Mesenchymal stem cell (in vitro differentiated cells and primary cell): Measurements from ENCODE around the gene TANC1.

Experiments
- DNase-seq: peaks from one replicate; pipeline ENCODE4 v3.0.0-alpha.2; 2013
- H2AFZ ChIP-seq: one replicate; pipeline ENCODE4 v1.6.1; 2013; ENCODE audit warnings: low read depth, mild to moderate bottlenecking, control low read depth, inconsistent platforms, low read length, moderate library complexity
- H2AK5ac ChIP-seq: 2 replicates; pipeline ENCODE4 v1.6.1; 2013; ENCODE audit warnings: low read length, moderate library complexity, mild to moderate bottlenecking, inconsistent platforms; ENCODE audit not compliant: severe bottlenecking
- H2BK120ac ChIP-seq: one replicate; pipeline ENCODE4 v1.6.1; 2013; ENCODE audit warnings: low read depth, mild to moderate bottlenecking, inconsistent platforms, low read length, moderate library complexity
- H2BK12ac ChIP-seq, 2 experiments: one replicate each; pipeline ENCODE4 v1.6.1; 2013; ENCODE audit warnings: inconsistent platforms in 2 of 2, low read length in 2 of 2, mild to moderate bottlenecking in 2 of 2, moderate library complexity in 2 of 2, control low read depth in 1 of 2
- H2BK15ac ChIP-seq: one replicate; pipeline ENCODE4 v1.6.1; 2013; ENCODE audit warnings: mild to moderate bottlenecking, low read depth, inconsistent platforms; ENCODE audit not compliant: poor library complexity, severe bottlenecking
- H2BK5ac ChIP-seq: 2 replicates; pipeline ENCODE4 v1.6.1; 2013; ENCODE audit warnings: low read depth, mild to moderate bottlenecking, low read length, control low read depth, inconsistent platforms; ENCODE audit not compliant: poor library complexity, severe bottlenecking
- H3K14ac ChIP-seq, 2 experiments: one replicate each; pipeline ENCODE4 v1.6.1; 2013; ENCODE audit warnings: inconsistent platforms in 2 of 2, low read length in 2 of 2, control low read depth in 1 of 2, mild to moderate bottlenecking in 1 of 2, moderate library complexity in 1 of 2
- H3K18ac ChIP-seq, 2 experiments: one replicate each; pipeline ENCODE4 v1.6.1; 2013; ENCODE audit warnings: inconsistent platforms in 2 of 2, low read length in 2 of 2, control low read depth in 1 of 2, low read depth in 1 of 2, mild to moderate bottlenecking in 1 of 2
- H3K23ac ChIP-seq, 2 experiments: one replicate each; pipeline ENCODE4 v1.6.1; 2013; ENCODE audit warnings: inconsistent platforms in 2 of 2, low read length in 2 of 2, mild to moderate bottlenecking in 2 of 2, moderate library complexity in 2 of 2, control low read depth in 1 of 2
- H3K27ac ChIP-seq: 2 replicates; pipeline ENCODE4 v1.5.1; 2013; ENCODE audit warnings: mild to moderate bottlenecking, moderate library complexity, low read length, control low read depth, inconsistent platforms; ENCODE audit not compliant: poor library complexity, severe bottlenecking
- H3K27me3 ChIP-seq, 2 experiments: 2 replicates each; pipeline versions ENCODE4 v1.6.1 to v1.7.0; 2013; ENCODE audit warnings: low read length in 2 of 2, mild to moderate bottlenecking in 2 of 2, moderate library complexity in 2 of 2, control low read depth in 1 of 2, inconsistent platforms in 1 of 2; ENCODE audit not compliant: control insufficient read depth in 1 of 2, insufficient read depth in 1 of 2
- H3K36me3 ChIP-seq, 2 experiments: 2 replicates each; pipeline versions ENCODE4 v1.6.1 to v1.7.0; 2013; ENCODE audit warnings: low read length in 2 of 2, control low read depth in 1 of 2, inconsistent platforms in 1 of 2, low read depth in 1 of 2, mild to moderate bottlenecking in 1 of 2; ENCODE audit not compliant: insufficient read depth in 2 of 2, control insufficient read depth in 1 of 2
- H3K4ac ChIP-seq, 2 experiments: one replicate each; pipeline ENCODE4 v1.6.1; 2013; ENCODE audit warnings: inconsistent platforms in 2 of 2, low read length in 2 of 2, mild to moderate bottlenecking in 2 of 2, moderate library complexity in 2 of 2, control low read depth in 1 of 2, low read depth in 1 of 2
- H3K4me1 ChIP-seq: 2 replicates; pipeline ENCODE4 v1.6.1; 2013; ENCODE audit warnings: low read depth, low read length, control low read depth; ENCODE audit not compliant: control insufficient read depth, insufficient read depth
- H3K4me2 ChIP-seq: 2 replicates; pipeline ENCODE4 v1.6.1; 2013; ENCODE audit warnings: low read length, mild to moderate bottlenecking, inconsistent platforms; ENCODE audit not compliant: poor library complexity, severe bottlenecking
- H3K4me3 ChIP-seq, 2 experiments: 2 replicates each; pipeline versions ENCODE4 v1.5.1 to v1.7.0; 2013; ENCODE audit warnings: low read length in 2 of 2, mild to moderate bottlenecking in 2 of 2, control low read depth in 1 of 2, low read depth in 1 of 2; ENCODE audit not compliant: insufficient read depth in 1 of 2
- H3K79me1 ChIP-seq: replicated peaks from 2 replicates; pipeline ENCODE4 v1.6.1; 2013; ENCODE audit warnings: mild to moderate bottlenecking, control low read depth, low read length, inconsistent platforms; ENCODE audit not compliant: poor library complexity, severe bottlenecking
- H3K9ac ChIP-seq: 2 replicates; pipeline ENCODE4 v1.7.0; 2013; ENCODE audit warnings: mild to moderate bottlenecking, low read length, moderate library complexity
- H3K9me3 ChIP-seq: 2 replicates; pipeline ENCODE4 v1.7.0; 2013; ENCODE audit warnings: mild to moderate bottlenecking, low read length; ENCODE audit not compliant: control insufficient read depth
- H4K8ac ChIP-seq: one replicate; pipeline ENCODE4 v1.6.1; 2013; ENCODE audit warnings: inconsistent platforms, mild to moderate bottlenecking, low read length, moderate library complexity
- H4K91ac ChIP-seq: one replicate; pipeline ENCODE4 v1.6.1; 2013; ENCODE audit warnings: mild to moderate bottlenecking, low read length, inconsistent platforms
- WGBS: methylation state at CpG from one replicate; pipeline ENCODE4 v1.1.7; 2013; ENCODE audit warnings: mixed read lengths; 5-methylcytosine and 5-hydroxymethylcytosine counted together

Gene TANC1

DNA sequence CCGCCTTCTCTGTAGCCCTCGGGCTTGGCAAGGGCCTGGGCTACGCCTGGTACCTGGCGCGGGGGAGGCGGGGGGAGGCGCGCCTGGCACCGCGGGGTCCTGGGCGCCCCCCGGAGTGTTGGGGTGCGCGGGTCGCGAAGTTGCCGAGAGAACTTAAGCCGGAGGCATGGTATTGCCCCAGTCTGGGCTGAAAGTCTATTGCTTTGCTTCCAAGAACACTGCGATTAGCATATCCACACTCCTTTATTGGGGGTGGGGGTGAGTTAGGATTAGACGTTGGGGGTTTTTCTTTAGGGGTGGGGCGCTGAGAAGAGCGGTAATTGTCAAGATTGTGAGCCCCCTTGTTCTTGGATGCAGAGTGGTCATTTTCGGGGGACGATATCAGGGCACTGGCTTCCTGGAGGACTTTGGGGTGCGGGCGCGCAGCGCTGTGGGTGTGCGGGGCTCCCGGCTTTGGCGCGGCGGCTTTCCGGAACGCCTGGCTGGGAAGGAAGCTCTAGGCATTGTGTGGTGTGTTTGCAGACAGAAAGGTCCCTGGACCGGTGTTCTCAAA lies 798 bp downstream of the TANC1 start:
- peaks cover 5% of the 10 kb centered on the region for H3K79me1 ChIP-seq
- peak overlapping the region; percentile 25 to 95 for H3K18ac ChIP-seq
- no peaks in the 10 kb centered on the region for H3K36me3 ChIP-seq
- H2BK15ac ChIP-seq, result peak overlapping the region; percentile 98
- no peaks in the 10 kb centered on the region for H3K27me3 ChIP-seq
- H4K8ac ChIP-seq, result peak overlapping the region; percentile 36
- peak overlapping the region; percentile 88 for H3K9ac ChIP-seq
- peak overlapping the region; percentile 82 to 91 for H3K4me3 ChIP-seq
- H3K4me1 ChIP-seq, result peaks cover 4% of the 10 kb centered on the region
- H3K9me3 ChIP-seq, result no peaks in the 10 kb centered on the region
- DNase-seq, result no peak
- H3K14ac ChIP-seq, result peak overlapping the region; percentile 63 to 98
- H3K23ac ChIP-seq, result peak overlapping the region; percentile 2 to 84
- WGBS, result under 1% methylated on average over 34 of the region's 36 CpGs
- H3K27ac ChIP-seq, result peak overlapping the region; percentile 73
- peak overlapping the region; percentile 46 for H3K4me2 ChIP-seq
- H3K4ac ChIP-seq, result peak overlapping the region; percentile 81 to 89
- H2BK12ac ChIP-seq, result peak overlapping the region in 1 of 2 experiments; percentile 37
- H2AK5ac ChIP-seq, result no peak overlapping the region
- no peak overlapping the region for H2AFZ ChIP-seq
- peak overlapping the region; percentile 11 for H4K91ac ChIP-seq
- peak overlapping the region; percentile 95 for H2BK120ac ChIP-seq
- peak overlapping the region; percentile 67 for H2BK5ac ChIP-seq

GRCh38 chr2:158969715-158970240 lies 1.3 kb downstream of the TANC1 start:
- Histone ChIP-seq H2AFZ (no peak overlapping the region), H2BK12ac (peak overlapping the region in 1 of 2 experiments; percentile 66), H3K27me3 (no peaks in the 10 kb centered on the region), H4K91ac (no peak overlapping the region), H4K8ac (no peak overlapping the region), H3K23ac (peak overlapping the region in 1 of 2 experiments; percentile 51), H3K14ac (peak overlapping the region in 1 of 2 experiments; percentile 50), H3K4me1 (peaks cover 4% of the 10 kb centered on the region), H3K9ac (peak overlapping the region; percentile 88), H3K27ac (peak overlapping the region; percentile 73), H3K36me3 (no peaks in the 10 kb centered on the region), H3K9me3 (no peaks in the 10 kb centered on the region), H3K4me2 (peak overlapping the region; percentile 46), H3K4ac (peak overlapping the region in 1 of 2 experiments; percentile 81), H2AK5ac (no peak overlapping the region), H3K18ac (peak overlapping the region; percentile 25 to 95), H3K4me3 (peak overlapping the region; percentile 82 to 91), H2BK15ac (no peak overlapping the region), H2BK5ac (no peak overlapping the region), H3K79me1 (peaks cover 5% of the 10 kb centered on the region), H2BK120ac (peak overlapping the region; percentile 9)
- under 1% methylated on average over 24 of the region's 25 CpGs for WGBS
- DNase-seq, result no peak

DNA sequence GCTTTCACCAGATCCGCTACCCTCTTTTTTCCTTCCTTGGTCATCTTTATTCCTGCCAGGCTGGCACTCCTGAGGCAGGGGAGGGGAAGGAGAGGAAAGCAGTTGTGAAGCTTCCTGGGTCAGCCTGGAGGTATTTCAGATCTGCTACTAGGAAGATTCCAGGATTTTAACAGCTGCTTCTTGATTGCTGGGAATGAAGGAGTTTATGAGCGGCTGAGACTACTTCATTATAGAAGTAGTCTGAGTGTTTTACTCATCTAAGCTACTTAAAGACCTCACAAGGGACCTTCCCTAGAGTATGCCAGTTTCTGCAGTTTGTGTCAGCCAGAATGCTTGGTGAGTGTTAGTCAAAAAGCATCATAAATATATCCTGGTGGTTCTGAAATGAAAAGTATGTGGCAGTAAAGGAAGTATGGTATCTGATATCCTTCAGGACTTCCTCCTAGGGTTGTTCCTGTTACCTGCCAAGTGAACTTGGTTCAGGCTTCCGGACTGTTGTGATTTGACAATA lies 1.9 kb downstream of the TANC1 start:
- no peak overlapping the region for H3K14ac ChIP-seq
- peaks cover 4% of the 10 kb centered on the region for H3K4me1 ChIP-seq
- H3K4ac ChIP-seq, result peak overlapping the region in 1 of 2 experiments; percentile 81
- WGBS, result 52% methylated on average over 1 of the region's 3 CpGs
- no peak overlapping the region for H2AK5ac ChIP-seq
- H3K27me3 ChIP-seq, result no peaks in the 10 kb centered on the region
- no peak overlapping the region for H2BK5ac ChIP-seq
- no peak overlapping the region for H4K8ac ChIP-seq
- peak overlapping the region; percentile 73 for H3K27ac ChIP-seq
- no peak overlapping the region for H4K91ac ChIP-seq
- no peak overlapping the region for H2BK15ac ChIP-seq
- DNase-seq, result peak; percentile 53
- H2BK120ac ChIP-seq, result peak overlapping the region; percentile 9
- H2BK12ac ChIP-seq, result peak overlapping the region in 1 of 2 experiments; percentile 66
- H3K23ac ChIP-seq, result peak overlapping the region in 1 of 2 experiments; percentile 51
- H3K79me1 ChIP-seq, result peaks cover 5% of the 10 kb centered on the region
- peak overlapping the region; percentile 46 for H3K4me2 ChIP-seq
- peak overlapping the region; percentile 88 for H3K9ac ChIP-seq
- no peaks in the 10 kb centered on the region for H3K36me3 ChIP-seq
- H3K4me3 ChIP-seq, result peak overlapping the region; percentile 82 to 91
- no peak overlapping the region for H2AFZ ChIP-seq
- no peaks in the 10 kb centered on the region for H3K9me3 ChIP-seq
- H3K18ac ChIP-seq, result peak overlapping the region in 1 of 2 experiments; percentile 25

DNA sequence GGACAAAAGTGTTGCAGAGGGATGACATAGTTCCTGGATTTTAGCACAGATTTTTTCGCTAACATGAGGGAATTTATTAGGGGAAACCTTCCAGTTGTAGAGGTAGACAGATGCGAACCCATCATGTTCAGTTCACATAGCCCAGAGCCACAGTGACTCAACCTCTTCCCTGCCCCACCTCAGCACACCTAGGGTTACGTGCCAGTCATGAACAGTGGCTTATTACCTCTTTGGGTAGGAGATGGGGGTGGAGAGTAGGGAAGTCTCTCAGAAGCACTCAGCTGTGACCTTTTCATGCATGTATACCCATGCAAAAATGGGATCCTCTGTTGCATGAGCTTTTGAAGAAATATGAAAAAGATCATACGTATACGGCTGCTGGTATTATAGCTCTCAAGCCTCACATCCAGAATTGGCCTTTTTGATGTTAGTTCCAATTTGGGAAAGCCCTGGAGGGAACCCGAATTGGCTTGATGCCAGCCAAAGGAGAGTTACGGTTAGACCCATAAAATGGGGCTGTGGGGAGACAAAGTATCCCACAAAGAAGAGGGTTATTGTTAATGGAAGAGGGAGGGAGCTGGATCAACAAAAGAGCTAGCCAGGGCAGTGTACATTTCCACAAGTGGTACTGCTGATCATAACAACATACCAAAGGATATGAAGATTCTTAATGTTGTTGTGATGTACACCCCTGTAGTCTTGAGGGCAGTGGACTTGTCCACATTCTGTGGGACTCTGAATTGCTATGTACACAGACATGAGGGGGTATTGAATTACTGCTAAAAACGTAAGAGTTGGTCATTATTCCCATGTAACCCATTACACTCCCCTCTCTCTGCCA lies 4.9 kb downstream of the TANC1 start:
- H3K4me1 ChIP-seq, result peaks cover 6% of the 10 kb centered on the region
- H3K27me3 ChIP-seq, result no peaks in the 10 kb centered on the region
- H3K9ac ChIP-seq, result no peak overlapping the region
- H2AK5ac ChIP-seq, result no peak overlapping the region
- DNase-seq, result no peak
- H3K79me1 ChIP-seq, result peaks cover 8% of the 10 kb centered on the region
- no peaks in the 10 kb centered on the region for H3K36me3 ChIP-seq
- WGBS, result 96% methylated on average over 7 of the region's 8 CpGs
- no peak overlapping the region for H2AFZ ChIP-seq
- no peak overlapping the region for H4K8ac ChIP-seq
- no peak overlapping the region for H3K4me3 ChIP-seq
- H2BK15ac ChIP-seq, result no peak overlapping the region
- H3K4me2 ChIP-seq, result no peak overlapping the region
- no peaks in the 10 kb centered on the region for H3K9me3 ChIP-seq
- H2BK120ac ChIP-seq, result no peak overlapping the region
- H3K18ac ChIP-seq, result no peak overlapping the region
- no peak overlapping the region for H3K4ac ChIP-seq
- H3K23ac ChIP-seq, result no peak overlapping the region
- no peak overlapping the region for H3K14ac ChIP-seq
- no peak overlapping the region for H2BK5ac ChIP-seq
- peak overlapping the region in 1 of 2 experiments; percentile 10 for H2BK12ac ChIP-seq
- H4K91ac ChIP-seq, result no peak overlapping the region
- H3K27ac ChIP-seq, result no peak overlapping the region
